HFFc6 (cell line): ENCODE data around the gene ULK4. TPM values are rescaled to one million over a fixed set of nuclear protein-coding genes. Genes with fewer than 3 reads are reported as not detected.

ENCODE experiments used
- DNase-seq: peaks from one replicate; pipeline ENCODE4 v3.0.0-alpha.2; 2018
- H3K27ac Mint-ChIP-seq: 2 replicates; pipeline ENCODE4 v1.8.0; 2020; ENCODE audit warnings: mild to moderate bottlenecking, mixed read lengths
- H3K27me3 Mint-ChIP-seq: 2 replicates; pipeline ENCODE4 v1.8.0; 2021; ENCODE audit warnings: mild to moderate bottlenecking, moderate library complexity, mixed read lengths; ENCODE audit not compliant: insufficient read depth
- H3K36me3 Mint-ChIP-seq: 2 replicates; pipeline ENCODE4 v1.8.0; 2021; ENCODE audit warnings: low read depth, mixed read lengths
- H3K4me1 Mint-ChIP-seq: 2 replicates; pipeline ENCODE4 v1.8.0; 2020; ENCODE audit warnings: low read depth, mixed read lengths
- H3K4me3 Mint-ChIP-seq: 2 replicates; pipeline ENCODE4 v1.8.0; 2020; ENCODE audit warnings: mild to moderate bottlenecking, moderate library complexity, mixed read lengths
- H3K9me3 Mint-ChIP-seq: 2 replicates; pipeline ENCODE4 v1.8.0; 2020; ENCODE audit warnings: mild to moderate bottlenecking, mixed read lengths
- total RNA-seq, 6 experiments: library from RNA; stranded (reverse); fragmentation: NEBNext Ultra II Directional; extraction: Animal tissue kit (Norgen Biotek cat#: 25700); gene quantifications; 2 replicates in 1 of 6; 3 replicates in 5 of 6; pipeline ENCODE4 v1.2.3, GENCODE V29; 2021
- TF ChIP-seq, protein P1 (sequence below): fragments of 200-600 bp; sonication (generic); IDR thresholded peaks from 2 replicates; pipeline ENCODE4 v1.5.0; 2021; ENCODE audit warnings: antibody characterized with exemption, mild to moderate bottlenecking

The ULK4 gene
- total RNA-seq, 6 experiments from 2014 or later, result 6.0 to 8.6 (median 6.7) TPM

- Mint-ChIP-seq H3K36me3 (no peaks in the 10 kb centered on the region), H3K27ac (no peak overlapping the region), H3K4me1 (peaks cover 7% of the 10 kb centered on the region; the same call in 1 of the 2 replicates), H3K4me3 (no peak overlapping the region), H3K27me3 (peaks cover 6% of the 10 kb centered on the region; the same call in 1 of the 2 replicates), H3K9me3 (no peaks in the 10 kb centered on the region)
- DNase-seq, result no peak
- TF ChIP-seq, protein P1, sequence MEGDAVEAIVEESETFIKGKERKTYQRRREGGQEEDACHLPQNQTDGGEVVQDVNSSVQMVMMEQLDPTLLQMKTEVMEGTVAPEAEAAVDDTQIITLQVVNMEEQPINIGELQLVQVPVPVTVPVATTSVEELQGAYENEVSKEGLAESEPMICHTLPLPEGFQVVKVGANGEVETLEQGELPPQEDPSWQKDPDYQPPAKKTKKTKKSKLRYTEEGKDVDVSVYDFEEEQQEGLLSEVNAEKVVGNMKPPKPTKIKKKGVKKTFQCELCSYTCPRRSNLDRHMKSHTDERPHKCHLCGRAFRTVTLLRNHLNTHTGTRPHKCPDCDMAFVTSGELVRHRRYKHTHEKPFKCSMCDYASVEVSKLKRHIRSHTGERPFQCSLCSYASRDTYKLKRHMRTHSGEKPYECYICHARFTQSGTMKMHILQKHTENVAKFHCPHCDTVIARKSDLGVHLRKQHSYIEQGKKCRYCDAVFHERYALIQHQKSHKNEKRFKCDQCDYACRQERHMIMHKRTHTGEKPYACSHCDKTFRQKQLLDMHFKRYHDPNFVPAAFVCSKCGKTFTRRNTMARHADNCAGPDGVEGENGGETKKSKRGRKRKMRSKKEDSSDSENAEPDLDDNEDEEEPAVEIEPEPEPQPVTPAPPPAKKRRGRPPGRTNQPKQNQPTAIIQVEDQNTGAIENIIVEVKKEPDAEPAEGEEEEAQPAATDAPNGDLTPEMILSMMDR, result no peak
Observed at GRCh38 chr3:41293169-41293681, 668.7 kb downstream of the ULK4 start.

GRCh38 chr3:41290736-41291135, 671.2 kb downstream of the ULK4 start:
- DNase-seq, result no peak
- Mint-ChIP-seq H3K9me3 (no peaks in the 10 kb centered on the region), H3K27me3 (peaks cover 6% of the 10 kb centered on the region; the same call in 1 of the 2 replicates), H3K36me3 (no peaks in the 10 kb centered on the region), H3K27ac (no peak overlapping the region), H3K4me3 (no peak overlapping the region), H3K4me1 (peaks cover 7% of the 10 kb centered on the region; the same call in 1 of the 2 replicates)
- TF ChIP-seq, protein P1, result no peak

DNA sequence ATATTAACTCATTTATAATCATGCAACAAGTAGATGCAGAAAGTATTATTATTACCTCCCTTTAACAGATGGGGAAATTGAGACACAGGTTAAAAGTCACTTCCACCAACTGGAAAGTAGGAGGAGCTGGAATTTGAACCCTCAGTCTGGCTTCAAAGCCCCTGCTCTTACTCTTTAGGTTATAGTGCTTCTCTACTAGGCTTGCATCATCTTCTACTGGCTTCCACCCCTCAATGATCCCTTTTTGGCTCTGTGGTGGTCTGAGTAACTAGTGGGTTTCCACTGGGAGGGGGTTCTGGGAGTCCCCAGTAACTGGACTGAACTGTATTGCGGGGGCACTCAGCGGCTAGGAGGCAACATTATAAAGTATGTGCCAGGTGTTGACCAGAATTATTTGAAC, 671.6 kb downstream of the ULK4 start:
- peaks cover 7% of the 10 kb centered on the region; the same call in 1 of the 2 replicates for H3K4me1 Mint-ChIP-seq
- DNase-seq, result no peak
- H3K27ac Mint-ChIP-seq, result no peak overlapping the region
- TF ChIP-seq, protein P1, result no peak
- H3K9me3 Mint-ChIP-seq, result no peaks in the 10 kb centered on the region
- no peak overlapping the region for H3K4me3 Mint-ChIP-seq
- peaks cover 6% of the 10 kb centered on the region; the same call in 1 of the 2 replicates for H3K27me3 Mint-ChIP-seq
- no peaks in the 10 kb centered on the region for H3K36me3 Mint-ChIP-seq

DNA sequence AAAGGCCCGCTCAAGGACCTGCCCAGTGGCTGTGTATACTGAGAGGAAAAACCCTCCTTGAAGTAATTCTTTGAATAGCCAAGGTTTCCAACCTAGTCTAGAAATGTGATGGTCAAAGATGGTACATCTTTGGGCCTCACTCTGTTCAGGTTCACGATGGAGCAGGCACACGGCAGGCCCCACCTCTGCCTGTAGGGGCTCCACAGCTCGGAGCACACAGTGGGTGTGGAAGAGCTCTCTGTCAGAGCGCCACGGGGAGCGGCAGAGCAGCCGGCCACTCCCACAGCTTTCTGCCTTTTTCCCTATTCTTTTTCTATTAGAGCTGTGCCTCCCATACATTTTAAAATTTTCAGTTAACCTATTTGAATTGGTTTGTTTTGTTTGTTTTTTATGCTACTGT, 673.1 kb downstream of the ULK4 start:
- no peak overlapping the region for H3K27ac Mint-ChIP-seq
- DNase-seq, result no peak
- H3K36me3 Mint-ChIP-seq, result no peaks in the 10 kb centered on the region
- peaks cover 7% of the 10 kb centered on the region; the same call in 1 of the 2 replicates for H3K4me1 Mint-ChIP-seq
- peaks cover 6% of the 10 kb centered on the region; the same call in 1 of the 2 replicates for H3K27me3 Mint-ChIP-seq
- H3K9me3 Mint-ChIP-seq, result no peaks in the 10 kb centered on the region
- TF ChIP-seq, protein P1, result no peak
- no peak overlapping the region for H3K4me3 Mint-ChIP-seq

GRCh38 chr3:41286305-41286704, 675.6 kb downstream of the ULK4 start:
- peaks cover 4% of the 10 kb centered on the region; the same call in 1 of the 2 replicates for H3K9me3 Mint-ChIP-seq
- peaks cover 7% of the 10 kb centered on the region; the same call in 1 of the 2 replicates for H3K4me1 Mint-ChIP-seq
- no peak overlapping the region for H3K4me3 Mint-ChIP-seq
- peaks cover 6% of the 10 kb centered on the region; the same call in 1 of the 2 replicates for H3K27me3 Mint-ChIP-seq
- no peaks in the 10 kb centered on the region for H3K36me3 Mint-ChIP-seq
- TF ChIP-seq, protein P1, result no peak
- H3K27ac Mint-ChIP-seq, result no peak overlapping the region
- no peak for DNase-seq
